Activated gamma-delta T cell treated with Interleukin-2 at 50 U/mL for 16 hours (primary cell): ENCODE results near the gene FOCAD.

ENCODE experiments used
- DNase-seq: peaks from one replicate; pipeline ENCODE4 v3.0.0-alpha.2; 2020

Gene FOCAD

GRCh38 chr9:20808002-20808401, 123.9 kb downstream of the FOCAD start:
- no peak for DNase-seq

DNA sequence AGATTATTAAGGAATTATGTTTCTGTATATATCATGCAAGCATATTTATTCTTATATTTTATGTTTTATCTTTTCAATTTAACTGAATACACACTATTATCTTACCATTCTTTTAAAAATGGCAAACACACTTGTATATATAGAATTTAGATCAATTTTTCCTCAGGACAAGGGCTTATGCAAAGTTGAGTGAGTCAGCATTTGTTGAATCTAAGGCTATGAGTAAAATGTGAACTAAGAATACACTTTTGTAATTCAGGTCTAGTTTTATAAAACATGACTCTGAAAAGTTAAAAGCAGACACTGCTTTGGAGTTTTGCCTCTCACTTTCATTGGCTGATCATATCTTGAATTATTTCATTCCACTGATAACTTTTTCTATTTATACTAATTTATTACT, 127.8 kb downstream of the FOCAD start:
- no peak for DNase-seq

DNA sequence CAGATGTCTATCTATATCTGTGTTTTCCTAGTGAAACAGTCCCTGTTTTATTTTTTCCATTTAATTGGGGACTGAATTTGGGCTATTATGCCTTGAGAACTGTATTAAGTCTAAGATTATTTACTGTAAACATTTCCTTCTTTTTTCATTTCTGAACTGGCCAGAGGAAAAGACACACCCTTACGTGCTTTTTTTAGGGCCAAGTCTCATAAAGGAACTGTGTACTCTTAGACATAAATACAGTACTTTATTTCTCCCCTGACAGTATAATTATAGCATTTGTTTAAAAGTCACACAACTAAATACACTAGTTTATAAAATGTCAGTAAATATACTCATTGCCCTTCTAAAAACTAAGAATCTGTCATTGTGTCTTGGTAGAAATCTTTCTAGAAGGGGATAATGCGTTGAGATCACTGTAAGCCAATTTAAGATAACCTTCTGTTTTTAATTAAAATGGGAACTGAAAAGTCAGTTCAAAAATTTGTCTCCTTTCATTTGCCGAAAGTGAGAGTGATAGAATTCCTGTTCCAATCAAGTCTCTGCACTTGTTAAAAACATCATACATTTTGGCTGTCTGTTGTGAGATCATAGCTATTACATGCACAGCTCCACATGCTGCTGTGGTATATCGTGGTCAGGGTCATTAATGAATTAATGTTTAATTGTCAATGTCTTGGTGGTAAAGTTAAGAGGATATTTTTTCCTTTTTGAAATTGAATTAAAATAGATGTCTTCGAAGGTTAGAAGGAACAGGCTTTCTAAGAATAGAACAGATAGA, 132.1 kb downstream of the FOCAD start:
- no peak for DNase-seq

DNA sequence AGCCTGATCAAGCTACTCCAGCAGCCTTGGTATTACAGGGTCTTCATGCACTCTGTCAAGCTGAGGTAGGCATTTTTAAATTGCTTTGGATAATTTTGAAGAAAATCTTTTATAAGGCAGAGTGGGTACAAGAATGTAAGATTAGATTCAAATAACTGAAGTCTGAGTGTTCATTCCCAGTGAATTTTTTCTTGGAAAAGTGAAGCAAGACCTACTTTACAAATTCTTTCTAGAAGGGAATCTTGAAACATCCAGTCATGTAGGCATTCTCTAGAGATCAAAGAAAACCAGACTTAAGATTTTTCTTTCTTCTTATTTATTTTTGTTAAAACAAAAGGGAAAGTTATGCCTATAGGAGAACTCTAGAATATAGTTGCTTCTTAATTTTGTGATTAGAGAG, 139.0 kb downstream of the FOCAD start:
- DNase-seq: no peak

- no peak for DNase-seq
Measured at GRCh38 chr9:20831028-20831427, 147.0 kb downstream of the FOCAD start.

DNA sequence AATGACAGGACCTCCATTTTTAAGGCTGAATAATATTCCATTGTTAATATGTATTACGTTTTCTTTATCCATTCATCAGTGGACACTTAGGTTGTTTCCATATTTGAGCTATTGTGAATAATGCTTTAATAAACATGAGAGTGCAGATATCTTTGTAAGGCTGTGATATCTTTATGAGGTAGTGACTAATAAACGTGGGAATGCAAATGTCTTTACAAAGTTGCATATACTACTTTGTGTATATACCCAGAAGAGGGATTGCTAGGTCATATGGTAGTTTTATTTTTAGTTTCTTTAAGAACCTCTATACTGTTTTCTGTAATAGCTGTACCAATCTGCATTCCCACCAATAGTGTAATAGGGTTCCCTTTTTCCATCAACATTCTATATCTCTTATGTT, 148.7 kb downstream of the FOCAD start:
- DNase-seq: no peak

DNA sequence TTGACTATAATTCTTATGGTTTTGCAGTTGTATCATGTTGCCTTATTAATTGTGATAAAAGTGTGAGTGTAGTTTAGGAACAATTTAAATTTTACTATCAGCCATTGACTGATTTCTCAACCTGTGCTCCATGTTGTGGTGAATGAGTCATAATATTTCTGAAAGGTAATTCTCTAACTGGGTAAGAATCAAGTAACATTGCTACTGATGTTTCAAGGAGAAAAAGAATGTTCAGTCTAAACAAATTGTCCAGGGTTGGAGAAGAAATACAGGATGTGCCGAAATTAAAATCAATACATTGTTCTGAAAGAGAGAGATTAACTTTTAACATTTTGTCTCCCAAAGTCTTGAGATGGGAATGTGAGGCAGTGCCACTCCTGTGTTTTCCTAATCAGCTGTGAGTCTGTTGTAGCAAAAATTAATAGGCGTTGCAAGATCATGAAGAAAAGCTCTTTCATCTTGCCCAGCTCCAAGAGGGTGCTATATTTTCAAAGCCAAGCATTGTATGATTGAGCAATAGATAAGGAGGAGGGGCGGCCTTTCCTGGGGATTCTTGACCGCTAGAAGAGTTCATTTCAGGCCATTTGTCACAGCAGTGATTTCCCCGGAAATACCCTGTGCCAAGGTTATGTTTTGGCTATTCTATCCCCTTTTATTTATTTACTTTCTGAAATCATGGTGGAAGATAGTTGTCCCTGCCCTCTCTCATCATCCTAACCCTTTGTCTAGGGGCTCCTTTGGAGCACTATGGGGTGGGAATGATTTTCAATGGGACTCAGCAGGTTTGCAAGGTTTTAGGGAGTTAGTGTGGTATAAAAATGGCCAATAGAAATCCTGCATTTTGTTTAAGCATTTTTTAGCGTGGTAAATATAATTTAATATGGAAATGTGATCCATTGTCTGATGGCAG, 151.6 kb downstream of the FOCAD start:
- no peak for DNase-seq

DNA sequence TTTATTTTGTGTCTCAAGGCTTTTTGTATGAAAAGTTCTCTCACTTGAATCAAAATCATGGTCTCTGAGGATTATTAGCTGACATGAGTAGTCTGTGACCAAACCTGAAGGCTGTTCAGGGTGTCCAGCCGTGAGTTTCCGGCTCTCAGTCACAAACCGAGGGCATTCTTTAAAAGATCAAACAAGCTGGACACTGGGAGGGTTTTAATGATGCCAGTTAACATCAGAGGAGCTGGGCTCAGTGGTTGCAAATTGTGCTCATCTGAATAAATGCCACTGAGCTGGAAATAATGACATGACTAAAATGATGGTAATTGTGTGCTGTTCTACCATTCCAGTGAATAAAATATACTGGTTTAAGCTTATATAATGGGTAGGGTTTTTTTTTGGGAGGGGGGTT, 153.1 kb downstream of the FOCAD start:
- no peak for DNase-seq

DNA sequence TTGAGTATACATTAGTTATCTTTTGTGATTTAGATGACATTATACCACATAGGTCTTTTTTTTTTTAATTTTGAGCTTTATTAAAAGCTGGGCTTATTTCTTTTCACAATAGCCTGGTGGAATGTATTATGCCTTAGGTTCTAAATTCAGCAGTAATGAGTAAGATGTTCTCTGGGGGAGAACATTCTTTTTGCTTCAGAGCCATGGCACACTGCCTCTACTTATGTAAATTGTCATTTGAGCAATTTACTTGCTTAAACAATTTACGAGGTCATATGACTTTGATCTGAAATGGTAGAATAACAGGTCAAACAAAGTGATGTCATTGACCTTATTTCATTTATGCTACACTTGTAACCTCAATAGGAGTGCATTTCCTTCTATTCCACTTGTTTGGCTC, 154.2 kb downstream of the FOCAD start:
- no peak for DNase-seq

- no peak for DNase-seq
Measured at GRCh38 chr9:20844916-20845315, 160.9 kb downstream of the FOCAD start.

- DNase-seq: no peak
Measured at GRCh38 chr9:20848490-20848889, 164.4 kb downstream of the FOCAD start.

DNA sequence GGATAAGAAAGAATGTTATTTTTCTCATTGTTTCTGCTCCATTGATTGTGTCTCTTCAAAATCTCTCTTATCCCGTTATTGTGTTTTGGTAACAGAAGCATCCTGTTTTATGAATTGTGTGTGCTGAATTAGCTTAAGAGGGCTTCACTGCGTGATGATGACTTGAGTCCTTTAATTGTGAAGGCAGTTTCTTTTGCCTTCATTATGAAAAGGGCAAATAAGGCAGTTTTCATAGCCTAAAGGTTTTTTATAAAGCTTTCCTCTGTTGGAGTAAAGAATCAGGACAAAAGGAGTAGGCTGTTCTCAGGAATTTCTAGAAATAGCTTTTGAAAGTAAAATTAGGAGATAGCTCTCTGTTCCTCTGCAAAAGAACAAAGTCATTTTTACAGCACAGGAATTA, 169.8 kb downstream of the FOCAD start:
- DNase-seq: no peak

DNA sequence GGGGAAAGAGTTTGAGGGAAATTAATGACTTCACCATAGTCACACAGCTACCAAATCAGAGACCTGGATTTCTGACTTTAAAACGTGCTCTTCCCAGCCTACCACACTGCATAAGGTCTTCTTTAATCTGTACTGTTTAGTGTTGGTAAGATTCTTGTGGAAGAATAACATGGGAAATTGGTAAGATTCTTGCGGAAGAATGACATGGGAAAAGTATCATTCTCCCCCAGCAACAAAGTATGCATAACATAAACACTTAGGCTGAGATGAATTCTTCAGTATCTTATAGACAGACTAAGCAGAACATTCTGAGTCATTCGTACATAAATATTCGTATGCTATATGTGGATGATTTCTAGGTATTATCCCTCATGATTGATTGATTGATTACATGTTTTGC, 170.4 kb downstream of the FOCAD start:
- no peak for DNase-seq

GRCh38 chr9:20863945-20864344, 179.9 kb downstream of the FOCAD start:
- DNase-seq: no peak

DNA sequence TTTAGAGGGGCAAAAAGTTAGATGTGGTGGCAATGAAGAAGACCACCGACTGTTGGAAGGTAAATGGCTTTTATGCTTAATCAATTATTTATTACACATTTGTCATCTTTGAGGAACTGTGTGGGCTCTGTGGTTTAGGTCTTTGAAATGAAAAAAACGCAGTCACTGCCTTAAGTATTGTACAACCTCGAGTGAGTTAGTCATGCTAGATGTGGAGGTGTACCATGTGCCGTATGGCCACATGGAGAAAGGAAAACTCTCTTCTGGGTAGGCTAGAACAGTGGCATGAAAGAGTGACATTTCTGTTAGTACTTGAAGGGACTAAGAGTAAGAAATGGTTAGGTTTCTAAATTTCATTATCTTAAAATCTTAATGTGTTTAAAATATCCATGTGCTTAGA, 181.3 kb downstream of the FOCAD start:
- no peak for DNase-seq

GRCh38 chr9:20870115-20870514, 186.1 kb downstream of the FOCAD start:
- DNase-seq: no peak

GRCh38 chr9:20872340-20872977, 188.4 kb downstream of the FOCAD start:
- no peak for DNase-seq

DNA sequence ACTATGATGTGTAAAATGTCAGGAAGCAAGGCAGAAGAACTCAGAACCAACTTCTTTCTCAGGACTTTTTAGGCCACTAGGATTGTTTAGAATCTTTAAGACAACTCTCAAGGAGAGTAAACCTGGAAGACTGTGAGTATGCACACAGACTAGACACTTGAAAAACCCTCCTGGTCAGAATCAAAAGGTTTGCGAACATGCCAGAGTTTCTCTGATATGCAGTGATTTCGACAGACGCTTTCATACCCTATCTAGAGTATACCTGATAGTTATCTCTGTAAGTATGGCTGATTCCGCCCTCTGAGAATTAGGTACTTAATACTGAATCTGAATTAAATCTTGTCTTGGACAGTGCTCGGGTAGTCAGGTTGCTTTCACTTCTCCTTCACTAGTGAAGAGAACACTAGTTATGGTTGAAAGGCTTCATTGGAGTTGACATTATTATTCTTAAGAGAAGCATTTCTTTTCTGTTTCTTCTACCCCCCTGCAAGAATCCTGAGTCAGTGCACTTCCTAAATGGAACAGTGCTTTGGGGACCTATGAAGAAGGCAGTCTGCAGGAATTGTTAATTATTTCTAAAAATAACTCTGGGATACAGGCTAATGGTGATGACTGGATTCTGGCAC, 189.3 kb downstream of the FOCAD start:
- no peak for DNase-seq

- no peak for DNase-seq
Measured at GRCh38 chr9:20880271-20880670, 196.2 kb downstream of the FOCAD start.

GRCh38 chr9:20880675-20881074, 196.6 kb downstream of the FOCAD start:
- DNase-seq: no peak

DNA sequence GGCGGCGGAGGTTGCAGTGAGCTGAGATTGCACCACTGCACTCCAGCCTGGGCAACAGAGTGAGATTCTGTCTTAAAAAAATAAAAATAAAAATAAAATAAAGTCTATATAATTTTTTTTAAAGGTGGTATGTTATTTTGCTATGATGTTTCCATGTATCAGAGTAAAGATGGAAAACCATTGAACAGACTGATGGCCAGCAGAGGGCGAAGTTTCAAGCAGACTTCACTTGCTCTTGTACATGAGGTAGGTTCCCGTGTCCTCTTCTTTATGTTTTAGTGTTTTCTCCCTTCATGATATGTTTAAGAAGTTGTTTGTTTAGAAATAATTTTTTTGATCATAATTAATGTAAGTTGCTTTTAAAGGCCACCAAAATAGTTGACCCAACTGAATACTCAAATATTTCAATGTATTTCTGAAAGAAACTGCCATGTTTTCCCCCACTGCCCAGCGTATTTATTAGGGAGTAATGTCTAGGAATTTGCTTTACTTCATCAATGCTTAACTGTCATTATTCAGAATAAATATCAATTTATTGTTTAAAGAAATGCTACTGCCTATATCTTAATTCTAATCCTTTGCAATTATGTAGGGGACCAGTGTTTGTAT, 201.0 kb downstream of the FOCAD start:
- peak; percentile 55 for DNase-seq

- no peak for DNase-seq
Measured at GRCh38 chr9:20898885-20899554, 215.0 kb downstream of the FOCAD start.
